Upper lobe of right lung (tissue), 1 donor: ENCODE measurements around the gene XPO1. TPM values are rescaled to one million over a fixed set of nuclear protein-coding genes. Genes with fewer than 3 reads are reported as not detected.
"Not testable (repeated sequence)": the region's sequence is repeated elsewhere in the genome, so short reads cannot be mapped to it uniquely, and the experiment has no call there.

Source experiments
- ATAC-seq: fragments of 200-7000 bp; cut with Tn5 transposase; one replicate; pipeline ENCODE4 v1.9.1; 2020; ENCODE audit warnings: mild to moderate bottlenecking, moderate library complexity
- DNase-seq: peaks from one replicate; pipeline ENCODE4 v3.0.0-alpha.2; 2020
- H3K27ac ChIP-seq: fragments of 200-600 bp; one replicate; pipeline ENCODE4 v1.8.0; 2022
- H3K27me3 ChIP-seq: fragments of 200-600 bp; one replicate; pipeline ENCODE4 v1.8.0; 2022; ENCODE audit warnings: mild to moderate bottlenecking
- H3K36me3 ChIP-seq: fragments of 200-600 bp; one replicate; pipeline ENCODE4 v1.8.0; 2022
- H3K4me1 ChIP-seq: fragments of 200-600 bp; one replicate; pipeline ENCODE4 v1.8.0; 2022
- H3K4me3 ChIP-seq: fragments of 200-600 bp; one replicate; pipeline ENCODE4 v1.8.0; 2022; ENCODE audit warnings: mild to moderate bottlenecking
- H3K9me3 ChIP-seq: fragments of 200-600 bp; one replicate; pipeline ENCODE4 v1.8.0; 2022
- CTCF ChIP-seq: fragments of 200-600 bp; IDR thresholded peaks from one replicate; pipeline ENCODE4 v1.8.0; 2022; ENCODE audit warnings: antibody characterized with exemption
- intact Hi-C: fragments of 100-400 bp; cut with DNase I; formaldehyde crosslinking; loops from one replicate; pipeline ENCODE4 v1.11.0; 2022
- long read RNA-seq: library from polyadenylated mRNA; unstranded; transcript quantifications from one replicate; pipeline ENCODE4 v2.0.0, GENCODE V29; 2021
- total RNA-seq: library from RNA; stranded (reverse); fragmentation: NEBNext Ultra II Directional; extraction: Animal tissue kit (Norgen Biotek cat#: 25700); gene quantifications from one replicate; pipeline ENCODE4 v1.2.1, GENCODE V29; 2021
- donor health status: DM: no; HTN: yes; CAD: no; lungs with severe emphysema.

Gene XPO1
- 98.9 TPM for total RNA-seq
- long read RNA-seq, full-length matches to known transcripts, result 95 of 144 reads
- long read RNA-seq, partial matches to known transcripts, result 10 of 144 reads
- long read RNA-seq, other reads (novel, unspliced or antisense), result 39 of 144 reads

- intact Hi-C loops, result no loop called here
- peaks cover 17% of the 10 kb centered on the region for H3K4me1 ChIP-seq
- DNase-seq (peak; percentile 100), ATAC-seq (peak; percentile 94)
- H3K4me3 ChIP-seq, result peak within 1 kb of the TSS; percentile 83
- H3K36me3 ChIP-seq, result no peaks in the 10 kb centered on the region
- peak within 1 kb of the TSS; percentile 97 for H3K27ac ChIP-seq
- no peaks in the 10 kb centered on the region for H3K27me3 ChIP-seq
- H3K9me3 ChIP-seq, result no peaks in the 10 kb centered on the region
- no peak for TF ChIP-seq CTCF
These were observed at the start of gene XPO1 for GRCh38 chr2:61538200-61538919. XPO1 (minus strand) TSS chr2:61538356; CDS start chr2:61533897, 4,459 bp downstream.

- H3K27ac ChIP-seq, H3K27me3 ChIP-seq, ATAC-seq, H3K4me3 ChIP-seq, H3K36me3 ChIP-seq, H3K9me3 ChIP-seq, DNase-seq, intact Hi-C loops, H3K4me1 ChIP-seq: not testable (repeated sequence)
These were observed 48.8 kb upstream of the XPO1 start for GRCh38 chr2:61586928-61587327.

GRCh38 chr2:61585383-61585782, 47.2 kb upstream of the XPO1 start:
- Histone ChIP-seq H3K4me1 (no peaks in the 10 kb centered on the region), H3K27me3 (no peaks in the 10 kb centered on the region), H3K36me3 (no peaks in the 10 kb centered on the region), H3K9me3 (no peaks in the 10 kb centered on the region), H3K4me3 (no peak overlapping the region), H3K27ac (no peak overlapping the region)
- TF ChIP-seq CTCF, result no peak
- ATAC-seq (no peak), DNase-seq (no peak)
- intact Hi-C loops, result no loop called here

- H3K4me1 ChIP-seq, ATAC-seq, H3K36me3 ChIP-seq, H3K4me3 ChIP-seq, H3K27ac ChIP-seq, H3K9me3 ChIP-seq, H3K27me3 ChIP-seq, DNase-seq, intact Hi-C loops: not testable (repeated sequence)
These were observed 46.2 kb upstream of the XPO1 start for GRCh38 chr2:61584368-61584767.

- Histone ChIP-seq H3K4me3 (no peak overlapping the region), H3K27me3 (no peaks in the 10 kb centered on the region), H3K9me3 (no peaks in the 10 kb centered on the region), H3K4me1 (no peaks in the 10 kb centered on the region), H3K36me3 (no peaks in the 10 kb centered on the region), H3K27ac (no peak overlapping the region)
- TF ChIP-seq CTCF, result no peak
- intact Hi-C loops, result no loop called here
- DNase-seq, result no peak
- no peak for ATAC-seq
These were observed 44.0 kb upstream of the XPO1 start for GRCh38 chr2:61582165-61582564.

- no peaks in the 10 kb centered on the region for H3K36me3 ChIP-seq
- intact Hi-C loops, result no loop called here
- no peak overlapping the region for H3K27ac ChIP-seq
- H3K27me3 ChIP-seq, result no peaks in the 10 kb centered on the region
- no peaks in the 10 kb centered on the region for H3K9me3 ChIP-seq
- H3K4me1 ChIP-seq, result no peaks in the 10 kb centered on the region
- ATAC-seq, result no peak
- no peak for TF ChIP-seq CTCF
- no peak for DNase-seq
- no peak overlapping the region for H3K4me3 ChIP-seq
These were observed 43.6 kb upstream of the XPO1 start for GRCh38 chr2:61581716-61582115.

- Histone ChIP-seq H3K36me3 (no peaks in the 10 kb centered on the region), H3K4me3 (no peak overlapping the region), H3K4me1 (no peaks in the 10 kb centered on the region), H3K27ac (no peak overlapping the region), H3K27me3 (no peaks in the 10 kb centered on the region), H3K9me3 (no peaks in the 10 kb centered on the region)
- intact Hi-C loops, result no loop called here
- ATAC-seq, result no peak
- DNase-seq, result no peak
- TF ChIP-seq CTCF, result no peak
These were observed 37.3 kb upstream of the XPO1 start for GRCh38 chr2:61575447-61575859.
